Measurements from ENCODE around the gene THSD7B. TPM values are rescaled to one million over a fixed set of nuclear protein-coding genes. Genes with fewer than 3 reads are reported as not detected.

THSD7B gene
- total and polyA plus RNA-seq, 2 of the 13 experiments (the other 11 are each of a cell fraction or from before 2014, with no cell fraction given) = 0.02 TPM; not detected in 1

GRCh38 chr2:137050949-137051348 is 285.6 kb downstream of the THSD7B start:
- BruUV-seq (replicated peaks) = no TSS peak
- intact Hi-C loops (cut with micrococcal nuclease; ENCODE audit: unreplicated experiment) = loop anchor here (1.0 to 10.0 kb wide), 2 partner anchors 119 to 626 kb away; no protein-coding TSS in a partner anchor
- H3K4me2 ChIP-seq (ENCODE audit: low read depth, low read length) = no peak overlapping the region
- 51% methylated on average over 2 of the region's 2 CpGs for WGBS (ENCODE audit: low lambda C conversion rate)
- TF ChIP-seq ZNF468 (CRISPR knock-in tag; IDR thresholded peaks at IDR 0.05) = no peak
- TF ChIP-seq STAG1 (CRISPR knock-in tag; IDR thresholded peaks at IDR 0.05) = peak; percentile 37
- TF ChIP-seq RAD21 (CRISPR knock-in tag; IDR thresholded peaks at IDR 0.05) = no peak
- no peak for TF ChIP-seq IRX3 (CRISPR knock-in tag; IDR thresholded peaks at IDR 0.05; ENCODE audit: borderline replicate concordance, low read depth)
- no peak for TF ChIP-seq NPAS2 (CRISPR knock-in tag; IDR thresholded peaks at IDR 0.05; ENCODE audit: borderline replicate concordance)
- TF ChIP-seq ZFAT (CRISPR knock-in tag; conservative IDR thresholded peaks at IDR 0.05) = no peak
- TF ChIP-seq, protein P1, sequence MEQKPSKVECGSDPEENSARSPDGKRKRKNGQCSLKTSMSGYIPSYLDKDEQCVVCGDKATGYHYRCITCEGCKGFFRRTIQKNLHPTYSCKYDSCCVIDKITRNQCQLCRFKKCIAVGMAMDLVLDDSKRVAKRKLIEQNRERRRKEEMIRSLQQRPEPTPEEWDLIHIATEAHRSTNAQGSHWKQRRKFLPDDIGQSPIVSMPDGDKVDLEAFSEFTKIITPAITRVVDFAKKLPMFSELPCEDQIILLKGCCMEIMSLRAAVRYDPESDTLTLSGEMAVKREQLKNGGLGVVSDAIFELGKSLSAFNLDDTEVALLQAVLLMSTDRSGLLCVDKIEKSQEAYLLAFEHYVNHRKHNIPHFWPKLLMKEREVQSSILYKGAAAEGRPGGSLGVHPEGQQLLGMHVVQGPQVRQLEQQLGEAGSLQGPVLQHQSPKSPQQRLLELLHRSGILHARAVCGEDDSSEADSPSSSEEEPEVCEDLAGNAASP (CRISPR knock-in tag; IDR thresholded peaks at IDR 0.05; ENCODE audit: borderline replicate concordance) = no peak
- TF ChIP-seq EED (CRISPR knock-in tag; IDR thresholded peaks at IDR 0.05) = no peak
- TF ChIP-seq REPIN1 (CRISPR knock-in tag; IDR thresholded peaks at IDR 0.05; ENCODE audit: borderline replicate concordance, low read depth) = no peak
- TF ChIP-seq ZNF12 (CRISPR knock-in tag; IDR thresholded peaks at IDR 0.05) = no peak
- TF ChIP-seq CTCF (CRISPR knock-in tag; IDR thresholded peaks at IDR 0.05) = peak; percentile 23; the same call in 1 of the 2 replicates
- no peak for TF ChIP-seq ZNF672 (CRISPR knock-in tag; IDR thresholded peaks at IDR 0.05)
- FAIRE-seq (no peak), ATAC-seq (peak; percentile 71), DNase-seq (ENCODE audit: low spot score) (no peak)
- H3K9me3 ChIP-seq (ENCODE audit: low read length) = no peaks in the 10 kb centered on the region
- no peak overlapping the region for H3K4me3 ChIP-seq (replicated peaks in 1 of 3; ENCODE audit: insufficient read depth in 1 of 3, low read depth in 2 of 3, low read length in 3 of 3)
- no peaks in the 10 kb centered on the region for H4K20me1 ChIP-seq (ENCODE audit: insufficient read depth, low read length)
- H3K27ac ChIP-seq (ENCODE audit: extremely low read length, insufficient read depth, low read length) = no peak overlapping the region
- no peaks in the 10 kb centered on the region for H3K27me3 ChIP-seq (ENCODE audit: control insufficient read depth in 1 of 2, insufficient read depth in 2 of 2, low read length in 2 of 2)
- no peak overlapping the region for H3K9ac ChIP-seq (ENCODE audit: insufficient read depth, low read depth, low read length)
- no peaks in the 10 kb centered on the region for H3K79me2 ChIP-seq (ENCODE audit: insufficient read depth, low read length)
- ChIA-PET POLR2A (no interaction called here), CTCF (ENCODE audit: low intra/inter-chr PET ratio, low total read pairs) (no interaction called here)
- H3K36me3 ChIP-seq (replicated peaks in 1 of 2; ENCODE audit: control insufficient read depth in 1 of 2, insufficient read depth in 2 of 2, low read length in 2 of 2) = no peaks in the 10 kb centered on the region
- H3K4me1 ChIP-seq (ENCODE audit: insufficient read depth, low read length) = peaks cover 22% of the 10 kb centered on the region
- in situ Hi-C loops (cut with HindIII; ENCODE audit: extremely low pct_ligation_motif_present, low pct_unique_long_range_greater_than_20kb) = no loop called here
- no peak overlapping the region for H2AFZ ChIP-seq (ENCODE audit: low read length)

Data from HepG2 (cell line).